Mucosa of descending colon (tissue), 3 donors: Measurements from ENCODE around the gene BNC2. TPM values are rescaled to one million over a fixed set of nuclear protein-coding genes. Genes with fewer than 3 reads are reported as not detected.

Experiments used
- ATAC-seq: fragments of 200-7000 bp; cut with Tn5 transposase; one replicate; pipeline ENCODE4 v1.9.1; 2020; ENCODE audit warnings: mild to moderate bottlenecking, moderate library complexity
- DNase-seq, 3 donors: peaks; one replicate each; pipeline ENCODE4 v3.0.0-alpha.2; 2020
- H3K36me3 ChIP-seq: fragments of 200-600 bp; one replicate; pipeline ENCODE4 v1.8.0; 2021; ENCODE audit warnings: low read depth, mild to moderate bottlenecking
- H3K4me1 ChIP-seq: fragments of 200-600 bp; one replicate; pipeline ENCODE4 v1.8.0; 2021; ENCODE audit warnings: low read depth, mild to moderate bottlenecking
- H3K4me3 ChIP-seq: fragments of 200-600 bp; one replicate; pipeline ENCODE4 v1.8.0; 2021; ENCODE audit warnings: mild to moderate bottlenecking
- H3K9me3 ChIP-seq: fragments of 200-600 bp; one replicate; pipeline ENCODE4 v1.8.0; 2021; ENCODE audit warnings: mild to moderate bottlenecking
- CTCF ChIP-seq: fragments of 200-600 bp; IDR thresholded peaks from one replicate; pipeline ENCODE4 v1.8.0; 2022; ENCODE audit warnings: antibody characterized with exemption, mild to moderate bottlenecking
- intact Hi-C, 2 donors: fragments of 100-400 bp; cut with DNase I in 1 of 2; cut with micrococcal nuclease in 1 of 2; formaldehyde crosslinking; loops; one replicate each; pipeline versions ENCODE4 v1.11.0 to v1.11.1; 2022; cut with DNase I, micrococcal nuclease
- total RNA-seq, 3 donors: library from RNA; stranded (reverse); fragmentation: NEBNext Ultra II Directional in 2 of 3; extraction: Animal tissue kit (Norgen Biotek cat#: 25700) in 2 of 3; gene quantifications; one replicate each; pipeline versions ENCODE4 v1.2.1 to v1.2.4, GENCODE V29; 2021 to 2023
- donor health status: DM: no; HTN: no; CAD: no; lungs with moderate emphysema.
- donor health status: DM: no; HTN: no; CAD: no.
- donor health status: DM: no; HTN: yes; CAD: no.

Gene BNC2
- total RNA-seq, 3 donors from 2014 or later: 8.2 to 192 (median 12.0) TPM

GRCh38 chr9:16500386-16500785, 370.1 kb downstream of the BNC2 start:
- H3K4me1 ChIP-seq: no peaks in the 10 kb centered on the region
- no peak for TF ChIP-seq CTCF
- ATAC-seq (no peak), DNase-seq (no peak)
- intact Hi-C loops: no loop called here
- H3K36me3 ChIP-seq: no peaks in the 10 kb centered on the region
- no peak overlapping the region for H3K4me3 ChIP-seq
- no peaks in the 10 kb centered on the region for H3K9me3 ChIP-seq

- ATAC-seq (no peak), DNase-seq (no peak)
- TF ChIP-seq CTCF: no peak
- Histone ChIP-seq H3K4me1 (no peaks in the 10 kb centered on the region), H3K9me3 (no peaks in the 10 kb centered on the region), H3K36me3 (no peaks in the 10 kb centered on the region), H3K4me3 (no peak overlapping the region)
- intact Hi-C loops: no loop called here
These were observed 370.6 kb downstream of the BNC2 start for GRCh38 chr9:16499892-16500291.

GRCh38 chr9:16496908-16497307, 373.6 kb downstream of the BNC2 start:
- Histone ChIP-seq H3K9me3 (no peaks in the 10 kb centered on the region), H3K36me3 (no peaks in the 10 kb centered on the region), H3K4me1 (no peaks in the 10 kb centered on the region), H3K4me3 (no peak overlapping the region)
- ATAC-seq (no peak), DNase-seq (no peak)
- TF ChIP-seq CTCF: no peak
- intact Hi-C loops: no loop called here

GRCh38 chr9:16487915-16488314, 382.6 kb downstream of the BNC2 start:
- intact Hi-C loops: no loop called here

GRCh38 chr9:16485575-16486321, 384.7 kb downstream of the BNC2 start:
- TF ChIP-seq CTCF: no peak
- no peaks in the 10 kb centered on the region for H3K9me3 ChIP-seq
- H3K4me1 ChIP-seq: no peaks in the 10 kb centered on the region
- H3K36me3 ChIP-seq: no peaks in the 10 kb centered on the region
- ATAC-seq (no peak), DNase-seq (no peak)
- H3K4me3 ChIP-seq: no peak overlapping the region
- intact Hi-C loops: no loop called here

More at GRCh38 chr9:16487915-16488314, 382.6 kb downstream of the BNC2 start:
- DNase-seq: no peak
- Histone ChIP-seq H3K36me3 (no peaks in the 10 kb centered on the region), H3K9me3 (no peaks in the 10 kb centered on the region), H3K4me1 (no peaks in the 10 kb centered on the region), H3K4me3 (no peak overlapping the region)
- no peak for TF ChIP-seq CTCF
- no peak for ATAC-seq
